ENCODE results near the gene SNCB. TPM values are rescaled to one million over a fixed set of nuclear protein-coding genes. Genes with fewer than 3 reads are reported as not detected.

Gene SNCB
- total RNA-seq, 4 donors from 2014 or later = not detected

DNA sequence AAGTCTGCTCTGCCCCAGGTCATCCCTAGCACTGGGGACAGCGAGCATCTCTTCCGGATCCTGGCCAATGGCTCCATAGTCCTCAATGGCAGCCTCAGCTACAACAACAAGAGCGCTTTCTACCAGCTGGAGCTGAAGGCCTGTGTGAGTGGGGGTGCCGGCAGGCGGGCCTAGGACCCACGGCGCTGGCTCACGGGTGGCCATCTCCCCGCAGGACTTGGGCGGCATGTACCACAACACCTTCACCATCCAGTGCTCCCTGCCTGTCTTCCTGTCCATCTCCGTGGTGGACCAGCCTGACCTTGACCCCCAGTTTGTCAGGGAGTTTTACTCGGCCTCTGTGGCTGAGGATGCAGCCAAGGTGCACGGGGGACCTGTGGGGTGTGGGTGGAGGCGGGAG is 55.3 kb downstream of the SNCB start:
- no peak for DNase-seq (ENCODE audit: low spot score in 2 of 2)
- Histone ChIP-seq H3K27ac (no peak overlapping the region), H3K4me3 (no peak overlapping the region), H3K27me3 (peaks cover 15% of the 10 kb centered on the region), H3K36me3 (no peaks in the 10 kb centered on the region), H3K4me1 (no peaks in the 10 kb centered on the region), H3K9me3 (no peaks in the 10 kb centered on the region)
- WGBS = 80% methylated on average over 1 of the region's 14 CpGs
- TF ChIP-seq CTCF (IDR thresholded peaks at IDR 0.05) (no peak), POLR2A (IDR thresholded peaks at IDR 0.05) (no peak), EP300 (IDR thresholded peaks at IDR 0.05) (no peak), POLR2AphosphoS5 (IDR thresholded peaks at IDR 0.05) (no peak)

- Histone ChIP-seq H3K27me3 (peaks cover 20% of the 10 kb centered on the region), H3K4me1 (no peaks in the 10 kb centered on the region), H3K4me3 (no peak overlapping the region), H3K9me3 (no peaks in the 10 kb centered on the region), H3K36me3 (no peaks in the 10 kb centered on the region), H3K27ac (no peak overlapping the region)
- 60% methylated on average over 1 of the region's 10 CpGs for WGBS
- TF ChIP-seq EP300 (IDR thresholded peaks at IDR 0.05) (no peak), POLR2AphosphoS5 (IDR thresholded peaks at IDR 0.05) (no peak)
- DNase-seq (ENCODE audit: low spot score in 2 of 2) = no peak
These were observed 56.1 kb downstream of the SNCB start for GRCh38 chr5:176574297-176574591.

- H3K9me3 ChIP-seq = no peaks in the 10 kb centered on the region
- H3K4me1 ChIP-seq = no peaks in the 10 kb centered on the region
- WGBS = 43% methylated on average over 17 of the region's 18 CpGs
- no peak overlapping the region for H3K27ac ChIP-seq
- no peak overlapping the region for H3K4me3 ChIP-seq
- no peak for TF ChIP-seq POLR2A (IDR thresholded peaks at IDR 0.05)
- TF ChIP-seq POLR2AphosphoS5 (IDR thresholded peaks at IDR 0.05) = no peak
- peak; percentile 25 to 79 for TF ChIP-seq CTCF (IDR thresholded peaks at IDR 0.05)
- TF ChIP-seq EP300 (IDR thresholded peaks at IDR 0.05) = no peak
- H3K27me3 ChIP-seq = peaks cover 20% of the 10 kb centered on the region
- peak in 1 of 2 donors; percentile 80 for DNase-seq (ENCODE audit: low spot score in 2 of 2)
- H3K36me3 ChIP-seq = no peaks in the 10 kb centered on the region
These were observed 56.6 kb downstream of the SNCB start for GRCh38 chr5:176573564-176574296.

Other genes with a start within 250 kb of the SNCB start
- 10 to 100 TPM; 21.9 to 33.9 (median 30.5) TPM for gene NOP16, start 241.9 kb downstream of the SNCB start, total RNA-seq
- gene HIGD2A, start 241.8 kb downstream of the SNCB start, total RNA-seq = 100 to 1,000 TPM; 119 to 173 (median 161) TPM
- gene CLTB, start 214.0 kb downstream of the SNCB start, total RNA-seq = 100 to 1,000 TPM; 298 to 644 (median 435) TPM
- gene FAF2, start 182.1 kb downstream of the SNCB start, total RNA-seq = 10 to 100 TPM; 28.8 to 41.9 (median 37.1) TPM
- gene RNF44, start 93.1 kb downstream of the SNCB start, total RNA-seq = 10 to 100 TPM; 36.9 to 65.9 (median 46.3) TPM
- under 1 TPM in 2 of 4 donors, not detected in 2; 0.10 to 0.23 TPM for gene CDHR2, start 81.2 kb downstream of the SNCB start, total RNA-seq
- 1 to 10 TPM in 3 of 4 donors, under 1 TPM in 1; 0.24 to 2.8 (median 1.5) TPM for gene GPRIN1, start 20.4 kb downstream of the SNCB start, total RNA-seq
- gene EIF4E1B, start 141 bp upstream of the SNCB start, total RNA-seq = not detected
- gene TSPAN17, start 16.9 kb upstream of the SNCB start, total RNA-seq = 10 to 100 TPM; 14.6 to 22.3 (median 17.7) TPM
- gene UNC5A, start 180.0 kb upstream of the SNCB start, total RNA-seq = not detected